Lung (tissue), 12 donors: ENCODE data around the gene SPTB. TPM values are rescaled to one million over a fixed set of nuclear protein-coding genes. Genes with fewer than 3 reads are reported as not detected.
"Not testable (repeated sequence)": the region's sequence is repeated elsewhere in the genome, so short reads cannot be mapped to it uniquely, and the experiment has no call there.

ENCODE experiments used
- ATAC-seq: fragments of 200-7000 bp; cut with Tn5 transposase; one replicate; pipeline ENCODE4 v1.9.1; 2020; ENCODE audit warnings: moderate number of reproducible peaks; ENCODE audit not compliant: insufficient read depth, low FRiP score
- DNase-seq, 3 donors: peaks; one replicate each; pipeline ENCODE4 v3.0.0-alpha.2; 2013 to 2017
- H3K27ac ChIP-seq, 2 donors: one replicate each; pipeline ENCODE4 v1.5.1; 2013; ENCODE audit warnings: mild to moderate bottlenecking in 2 of 2, moderate library complexity in 2 of 2, control low read depth in 1 of 2, inconsistent platforms in 1 of 2, low read depth in 1 of 2, low read length in 1 of 2
- H3K27me3 ChIP-seq, 3 donors: one replicate each; pipeline ENCODE4 v1.5.1; 2013; ENCODE audit warnings: low read length in 2 of 3; ENCODE audit not compliant: control insufficient read depth in 3 of 3, insufficient read depth in 3 of 3
- H3K36me3 ChIP-seq, 4 donors: one replicate each; pipeline ENCODE4 v1.5.1; 2013; ENCODE audit warnings: low read length in 4 of 4, mild to moderate bottlenecking in 1 of 4, moderate library complexity in 1 of 4; ENCODE audit not compliant: control insufficient read depth in 4 of 4, insufficient read depth in 4 of 4
- H3K4me1 ChIP-seq, 5 donors: one replicate each; pipeline ENCODE4 v1.5.1; 2013; ENCODE audit warnings: low read length in 5 of 5, mild to moderate bottlenecking in 2 of 5, moderate library complexity in 1 of 5; ENCODE audit not compliant: control insufficient read depth in 5 of 5, insufficient read depth in 5 of 5
- H3K4me3 ChIP-seq: one replicate; pipeline ENCODE4 v1.5.1; 2013; ENCODE audit warnings: mild to moderate bottlenecking, control low read depth, moderate library complexity
- H3K9ac ChIP-seq, 2 donors: one replicate each; pipeline ENCODE4 v1.5.1; 2013; ENCODE audit warnings: low read length in 2 of 2, control low read depth in 1 of 2; ENCODE audit not compliant: insufficient read depth in 1 of 2
- H3K9me3 ChIP-seq, 4 donors: one replicate each; pipeline ENCODE4 v1.5.1; 2013; ENCODE audit warnings: low read length in 3 of 4, mild to moderate bottlenecking in 1 of 4, moderate library complexity in 1 of 4; ENCODE audit not compliant: control insufficient read depth in 4 of 4, insufficient read depth in 3 of 4
- WGBS, 2 donors: extraction: QIAGEN DNeasy Blood & Tissue Kit; methylation state at CpG; one replicate each; pipeline ENCODE4 v1.1.7; 2013; 5-methylcytosine and 5-hydroxymethylcytosine counted together
- polyA plus RNA-seq, 2 donors: library from polyadenylated mRNA; stranded (reverse); fragments of 200-250 nt; gene quantifications; one replicate each; pipeline ENCODE4 v1.2.1, GENCODE V29; 2013
- total RNA-seq, 2 donors: library from RNA; depleted of rRNA in 1 of 2; stranded (reverse); fragments of >200 nt in 1 of 2; gene quantifications; one replicate each; pipeline ENCODE4 v1.2.1, GENCODE V29; 2014 to 2021
- TF ChIP-seq, protein P1 (sequence below): IDR thresholded peaks from 2 replicates; pipeline ENCODE4 v1.5.1; 2012; ENCODE audit warnings: mild to moderate bottlenecking; ENCODE audit errors: control extremely low read depth, extremely low read depth
- donor health status: control.
- donor health status: control.
- donor health status: Bipolar disorder and iron deficiency.
- donor health status: healthy.
- donor health status: DM: yes; HTN: yes; CAD: no.

The SPTB gene
- total and polyA plus RNA-seq, 4 donors = 1.2 to 11.5 (median 2.1) TPM

DNA sequence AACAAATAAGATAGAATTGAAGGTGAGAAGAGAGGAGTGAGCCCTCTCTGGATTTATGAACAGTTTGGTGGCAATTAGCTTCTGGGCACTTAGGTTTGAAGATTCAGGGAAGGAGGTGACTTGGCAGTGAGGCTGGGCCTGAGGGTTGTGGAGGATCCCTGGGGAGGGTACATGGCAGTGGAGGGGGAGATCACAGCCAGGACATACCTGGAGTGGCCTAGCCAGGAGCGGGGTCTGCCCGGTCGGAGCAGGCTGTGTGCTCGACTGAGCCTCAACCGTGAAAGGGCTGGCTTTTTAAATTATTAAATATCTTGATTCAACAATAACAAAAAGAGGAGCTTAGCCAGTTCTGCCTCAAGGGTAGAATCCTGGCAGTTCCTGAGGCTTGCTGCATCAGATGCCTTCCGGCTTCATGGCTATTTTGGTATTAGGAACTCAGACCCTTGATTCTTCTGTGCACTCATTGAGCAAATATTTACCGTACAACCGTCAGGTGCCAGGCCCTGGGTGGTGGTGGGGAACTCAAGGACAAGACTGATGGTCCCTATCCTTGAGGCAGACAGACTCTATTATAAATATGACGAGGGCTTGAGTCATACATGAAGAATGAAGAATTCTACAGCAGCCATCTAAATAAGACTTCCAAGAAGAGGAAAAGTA is 73.4 kb downstream of the SPTB start:
- Histone ChIP-seq H3K27me3 (no peaks in the 10 kb centered on the region), H3K9me3 (no peaks in the 10 kb centered on the region), H3K36me3 (no peaks in the 10 kb centered on the region), H3K27ac (peak overlapping the region; percentile 15 to 68), H3K4me1 (peaks cover 0 to 10% (median 0%) of the 10 kb centered on the region in 5 donors), H3K4me3 (no peak overlapping the region), H3K9ac (no peak overlapping the region)
- TF ChIP-seq, protein P1, sequence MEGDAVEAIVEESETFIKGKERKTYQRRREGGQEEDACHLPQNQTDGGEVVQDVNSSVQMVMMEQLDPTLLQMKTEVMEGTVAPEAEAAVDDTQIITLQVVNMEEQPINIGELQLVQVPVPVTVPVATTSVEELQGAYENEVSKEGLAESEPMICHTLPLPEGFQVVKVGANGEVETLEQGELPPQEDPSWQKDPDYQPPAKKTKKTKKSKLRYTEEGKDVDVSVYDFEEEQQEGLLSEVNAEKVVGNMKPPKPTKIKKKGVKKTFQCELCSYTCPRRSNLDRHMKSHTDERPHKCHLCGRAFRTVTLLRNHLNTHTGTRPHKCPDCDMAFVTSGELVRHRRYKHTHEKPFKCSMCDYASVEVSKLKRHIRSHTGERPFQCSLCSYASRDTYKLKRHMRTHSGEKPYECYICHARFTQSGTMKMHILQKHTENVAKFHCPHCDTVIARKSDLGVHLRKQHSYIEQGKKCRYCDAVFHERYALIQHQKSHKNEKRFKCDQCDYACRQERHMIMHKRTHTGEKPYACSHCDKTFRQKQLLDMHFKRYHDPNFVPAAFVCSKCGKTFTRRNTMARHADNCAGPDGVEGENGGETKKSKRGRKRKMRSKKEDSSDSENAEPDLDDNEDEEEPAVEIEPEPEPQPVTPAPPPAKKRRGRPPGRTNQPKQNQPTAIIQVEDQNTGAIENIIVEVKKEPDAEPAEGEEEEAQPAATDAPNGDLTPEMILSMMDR = no peak
- ATAC-seq (peak; percentile 82), DNase-seq (no peak)
- 60 to 83% methylated on average over 9 of the region's 9 CpGs for WGBS, 2 donors

DNA sequence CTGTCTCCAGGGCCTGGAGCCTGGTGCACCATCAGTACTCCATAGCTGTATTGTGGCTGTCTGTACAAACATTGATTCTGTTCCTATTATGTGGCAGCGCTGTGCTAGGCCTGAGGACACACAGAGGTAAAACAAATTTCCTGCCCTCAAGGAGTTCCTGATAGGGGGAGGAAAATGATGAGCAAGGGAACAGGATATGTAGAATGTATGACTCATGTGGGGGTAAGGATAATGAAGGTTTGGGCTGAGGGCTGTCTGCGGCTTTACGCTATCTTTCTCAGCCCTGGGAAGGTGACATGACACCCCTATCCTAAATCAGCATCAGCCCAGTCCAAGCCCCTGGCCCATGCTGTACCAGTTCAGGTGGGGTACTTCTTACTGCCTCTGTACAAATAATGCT is 74.1 kb downstream of the SPTB start:
- not testable (repeated sequence) for H3K4me1 ChIP-seq, H3K9me3 ChIP-seq, ATAC-seq, H3K9ac ChIP-seq, DNase-seq, H3K4me3 ChIP-seq, H3K27me3 ChIP-seq, H3K36me3 ChIP-seq
- H3K27ac ChIP-seq = peak overlapping the region in 1 of 2 donors; percentile 58
- 96% methylated on average over 3 of the region's 3 CpGs for WGBS, 2 donors

DNA sequence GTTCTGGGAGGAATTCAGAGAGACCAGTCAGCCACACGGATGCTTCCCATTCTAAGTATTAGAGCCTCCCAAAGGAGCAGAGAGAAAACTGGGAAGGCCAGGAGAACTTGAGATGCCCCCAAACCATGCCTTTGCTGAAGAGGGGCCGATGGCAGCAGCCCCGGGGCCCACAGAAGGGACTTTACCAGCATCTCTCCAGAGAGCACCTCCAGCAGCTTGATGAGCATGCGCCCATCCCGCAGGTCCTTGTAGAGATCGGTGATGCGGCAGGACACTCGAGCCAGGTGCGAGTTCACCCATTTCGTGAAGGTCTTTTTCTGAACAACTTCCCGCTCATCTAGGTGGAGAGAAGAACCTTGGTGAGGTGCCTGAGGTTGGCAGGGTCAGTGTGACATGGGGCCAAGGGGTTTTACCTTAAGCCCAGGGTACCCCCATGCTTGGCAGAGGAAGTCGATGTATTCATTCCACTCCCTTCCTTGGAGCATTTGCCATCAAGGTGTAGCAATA is 74.9 kb downstream of the SPTB start:
- ATAC-seq (no peak), DNase-seq (no peak)
- no peaks in the 10 kb centered on the region for H3K27me3 ChIP-seq
- H3K4me3 ChIP-seq = no peak overlapping the region
- no peak overlapping the region for H3K9ac ChIP-seq
- 91% methylated on average over 12 of the region's 12 CpGs for WGBS, 2 donors
- no peak overlapping the region for H3K27ac ChIP-seq
- TF ChIP-seq, protein P1 = no peak
- no peaks in the 10 kb centered on the region for H3K9me3 ChIP-seq
- peaks cover 0 to 1% (median 0%) of the 10 kb centered on the region in 4 donors for H3K36me3 ChIP-seq
- peaks cover 0 to 10% (median 0%) of the 10 kb centered on the region in 5 donors for H3K4me1 ChIP-seq

DNA sequence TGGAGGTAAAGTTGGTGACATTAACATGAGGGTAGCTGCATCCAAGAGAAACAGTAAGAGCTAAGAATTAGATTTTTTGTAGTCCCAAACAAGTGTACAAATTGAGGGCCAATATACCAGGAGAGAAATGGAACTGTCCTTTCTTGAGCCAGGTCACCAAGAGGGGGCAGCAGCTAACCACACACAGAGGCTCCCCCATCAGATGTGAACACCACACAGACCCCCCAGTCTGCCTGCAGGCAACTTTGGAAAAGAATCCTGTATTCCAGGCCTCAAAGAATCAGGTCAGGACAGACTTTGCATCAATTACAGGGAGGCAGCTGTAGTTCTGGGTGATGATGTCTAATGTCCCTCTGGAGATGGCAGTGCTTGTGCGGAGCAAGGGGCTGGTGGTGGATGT is 77.9 kb downstream of the SPTB start:
- Histone ChIP-seq H3K9me3 (no peaks in the 10 kb centered on the region), H3K27me3 (no peaks in the 10 kb centered on the region), H3K27ac (no peak overlapping the region), H3K9ac (no peak overlapping the region), H3K36me3 (peaks cover 0 to 3% (median under 1%) of the 10 kb centered on the region in 4 donors), H3K4me3 (no peak overlapping the region), H3K4me1 (peaks cover 0 to 6% (median 0%) of the 10 kb centered on the region in 5 donors)
- no peak for ATAC-seq
- 78 to 97% methylated on average over 1 of the region's 1 CpG for WGBS, 2 donors
- DNase-seq = no peak
- TF ChIP-seq, protein P1 = no peak
